CD4-positive, alpha-beta T cell treated with Interleukin-17A for 4 hours (primary cell): ENCODE data around the gene FAM83G.

Source experiments
- DNase-seq: peaks from one replicate; pipeline ENCODE4 v3.0.0-alpha.2; 2020; ENCODE audit warnings: mixed read lengths

FAM83G gene

DNA sequence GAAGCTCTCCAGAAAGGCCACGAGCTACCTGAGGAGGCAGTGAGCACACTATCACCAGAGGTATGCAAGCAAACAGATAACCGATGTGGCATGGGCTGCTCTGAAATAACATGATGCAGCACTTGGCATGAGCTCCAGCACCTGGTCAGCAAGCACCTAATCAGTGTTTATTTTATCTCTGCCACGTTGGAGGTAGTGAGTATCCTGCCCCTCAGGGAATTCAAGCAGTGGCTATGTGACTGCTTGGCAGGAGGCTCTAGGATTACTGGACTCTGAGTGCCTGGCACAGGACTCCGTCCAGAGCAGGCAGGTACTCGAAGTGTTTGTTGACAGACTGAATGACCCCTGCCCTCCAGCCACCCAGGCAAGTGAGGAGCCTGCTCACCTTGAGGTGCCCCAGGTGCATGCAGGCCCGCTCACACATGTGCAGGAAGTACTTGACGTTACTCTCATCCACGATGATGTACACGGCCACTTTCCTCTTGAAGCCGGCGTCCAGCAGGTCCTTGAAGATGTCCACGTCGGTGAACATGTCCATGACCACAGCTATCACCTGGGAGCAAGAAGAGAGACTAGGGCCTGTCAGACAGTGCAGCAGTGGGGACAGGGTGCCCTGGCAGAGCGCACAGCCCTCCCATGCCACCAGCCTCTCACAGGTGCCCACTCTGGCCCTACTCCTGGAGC, 16.6 kb downstream of the FAM83G start:
- no peak for DNase-seq

GRCh38 chr17:18987230-18987610, 17.3 kb downstream of the FAM83G start:
- no peak for DNase-seq

GRCh38 chr17:18986541-18987229, 17.9 kb downstream of the FAM83G start:
- DNase-seq: no peak

DNA sequence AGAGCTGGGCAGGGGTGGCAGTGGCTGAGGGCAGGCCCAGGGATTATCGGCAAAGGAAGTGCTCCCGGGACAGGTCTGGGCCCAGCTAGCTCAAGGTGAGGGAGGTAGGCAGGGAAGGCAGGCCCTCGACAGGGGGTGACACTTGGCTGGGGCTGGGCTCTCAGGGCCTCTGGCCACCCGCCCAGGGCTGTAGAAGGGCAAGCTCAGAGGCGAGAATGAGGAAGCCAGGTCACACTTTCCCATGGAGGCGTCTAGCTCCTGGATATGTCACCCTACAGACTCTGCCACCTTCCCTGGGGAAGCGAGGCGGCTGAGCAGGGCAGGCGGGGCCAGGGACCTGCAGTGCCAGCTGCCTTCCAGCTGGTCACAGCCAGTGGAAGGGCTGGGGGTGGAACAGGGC, 19.1 kb downstream of the FAM83G start:
- DNase-seq: no peak

GRCh38 chr17:18984273-18985114, 20.1 kb downstream of the FAM83G start:
- DNase-seq: no peak

DNA sequence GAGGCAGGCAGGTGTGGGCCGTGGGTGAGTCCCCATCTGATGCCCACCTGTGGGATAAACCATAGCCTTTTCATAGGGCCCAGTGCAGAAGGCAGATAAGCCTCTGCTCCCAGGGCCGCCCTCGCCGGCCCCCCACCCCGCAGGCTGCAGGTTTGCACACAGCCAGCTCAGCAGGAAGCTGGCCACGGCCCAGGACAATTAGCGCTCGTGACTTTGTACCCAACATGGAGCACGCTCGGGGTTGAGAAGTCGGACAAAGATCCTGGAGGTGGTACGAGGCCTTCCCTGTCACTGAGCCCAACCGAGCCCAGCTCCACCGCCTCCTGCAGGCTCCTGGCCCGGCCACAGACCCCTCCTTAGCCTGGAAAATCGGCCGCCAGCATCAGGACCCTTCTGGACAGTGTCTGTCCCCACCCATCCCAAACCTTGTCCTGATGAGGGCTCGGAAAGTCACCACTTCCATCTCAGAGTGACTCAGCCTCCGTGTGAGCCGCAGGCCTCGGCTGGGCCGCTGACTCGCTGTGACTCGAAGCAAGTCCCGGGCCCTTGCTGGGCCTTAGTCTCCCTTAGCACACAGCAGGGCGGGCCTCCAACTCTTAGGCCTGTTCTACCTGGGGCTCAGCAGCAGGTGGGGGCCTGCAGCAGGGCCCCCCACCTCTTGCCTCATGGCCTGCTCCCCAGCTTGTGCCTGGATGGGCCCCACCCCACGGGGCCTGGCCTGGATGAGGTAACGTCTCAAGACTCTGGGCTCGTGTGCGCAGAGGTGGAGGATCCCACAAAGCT, 22.7 kb downstream of the FAM83G start:
- no peak for DNase-seq

- no peak for DNase-seq
Observed at GRCh38 chr17:18981335-18981641, 23.3 kb downstream of the FAM83G start.

DNA sequence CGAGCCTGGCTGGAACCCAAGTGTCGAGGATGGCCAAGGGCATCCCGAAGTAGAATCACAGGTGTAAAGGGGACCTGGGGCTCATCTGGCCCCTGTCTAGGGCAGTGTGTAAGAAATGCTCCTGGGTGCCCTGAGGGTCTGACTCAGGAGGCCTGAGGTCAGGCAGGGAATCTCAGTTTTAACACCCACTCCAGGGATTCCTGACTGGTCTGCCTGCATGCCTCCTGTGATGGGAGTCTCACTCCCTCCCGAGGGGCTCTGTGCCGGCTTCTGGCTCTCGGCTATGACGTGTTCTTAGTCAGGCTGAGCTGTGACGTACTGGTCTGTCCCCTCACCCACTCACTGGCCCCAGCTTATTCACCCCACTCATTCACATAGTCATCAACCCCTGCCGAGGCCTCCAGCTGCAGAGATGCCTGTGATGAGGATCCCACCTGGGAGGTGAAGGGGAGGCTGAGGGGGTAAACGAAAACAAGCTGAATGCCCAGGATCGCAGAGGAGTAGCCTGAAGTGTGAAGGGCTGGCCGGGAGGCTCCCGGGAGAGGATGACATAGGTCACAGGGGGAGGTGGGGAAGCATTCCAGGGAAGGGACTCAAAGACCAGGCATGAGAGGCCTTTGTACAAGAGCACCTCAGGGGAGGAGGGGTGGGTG, 23.8 kb downstream of the FAM83G start:
- no peak for DNase-seq

- DNase-seq: no peak
Observed at GRCh38 chr17:18978655-18979054, 25.9 kb downstream of the FAM83G start.

- DNase-seq: no peak
Observed at GRCh38 chr17:18978050-18978449, 26.5 kb downstream of the FAM83G start.

DNA sequence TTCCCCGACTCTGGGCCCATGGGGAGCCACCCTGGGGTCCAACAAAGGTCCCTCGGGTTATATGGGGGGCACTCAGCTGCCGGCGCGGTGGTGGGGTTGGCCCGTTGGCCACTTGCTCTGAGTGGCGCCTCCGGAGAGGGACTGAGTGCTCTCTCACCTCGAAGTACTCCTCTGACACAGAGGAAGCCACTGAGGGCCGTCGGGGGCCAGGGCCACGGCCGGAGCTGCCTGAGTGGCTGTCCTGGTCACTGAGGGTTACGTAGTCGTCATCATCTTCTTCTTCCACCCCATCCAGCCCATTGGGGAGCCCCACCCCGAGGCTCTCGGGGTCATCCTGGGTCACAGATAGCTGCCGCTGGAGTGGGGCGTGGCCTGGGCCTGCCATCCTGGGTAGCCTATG, 26.9 kb downstream of the FAM83G start:
- DNase-seq: no peak

- DNase-seq: no peak
Observed at GRCh38 chr17:18977021-18977420, 27.5 kb downstream of the FAM83G start.

- no peak for DNase-seq
Observed at GRCh38 chr17:18976201-18976600, 28.4 kb downstream of the FAM83G start.

DNA sequence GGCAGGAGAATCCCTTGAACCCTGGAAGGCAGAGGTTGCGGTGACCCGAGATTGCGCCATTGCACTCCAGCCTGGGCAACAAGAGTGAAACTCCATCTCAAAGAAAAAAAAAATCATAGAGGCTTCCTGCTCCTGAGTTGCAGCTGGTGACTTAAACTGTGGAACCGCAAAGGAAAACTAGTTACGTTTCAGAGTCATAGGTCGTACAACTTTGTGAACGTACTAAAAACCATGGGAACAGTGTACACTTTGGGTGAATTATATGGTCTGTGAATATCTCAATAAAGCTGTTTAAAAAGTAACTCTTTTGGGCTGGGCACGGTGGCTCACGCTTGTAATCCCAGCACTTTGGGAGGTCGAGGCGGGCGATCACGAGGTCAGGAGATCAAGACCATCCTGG, 29.0 kb downstream of the FAM83G start:
- DNase-seq: no peak

DNA sequence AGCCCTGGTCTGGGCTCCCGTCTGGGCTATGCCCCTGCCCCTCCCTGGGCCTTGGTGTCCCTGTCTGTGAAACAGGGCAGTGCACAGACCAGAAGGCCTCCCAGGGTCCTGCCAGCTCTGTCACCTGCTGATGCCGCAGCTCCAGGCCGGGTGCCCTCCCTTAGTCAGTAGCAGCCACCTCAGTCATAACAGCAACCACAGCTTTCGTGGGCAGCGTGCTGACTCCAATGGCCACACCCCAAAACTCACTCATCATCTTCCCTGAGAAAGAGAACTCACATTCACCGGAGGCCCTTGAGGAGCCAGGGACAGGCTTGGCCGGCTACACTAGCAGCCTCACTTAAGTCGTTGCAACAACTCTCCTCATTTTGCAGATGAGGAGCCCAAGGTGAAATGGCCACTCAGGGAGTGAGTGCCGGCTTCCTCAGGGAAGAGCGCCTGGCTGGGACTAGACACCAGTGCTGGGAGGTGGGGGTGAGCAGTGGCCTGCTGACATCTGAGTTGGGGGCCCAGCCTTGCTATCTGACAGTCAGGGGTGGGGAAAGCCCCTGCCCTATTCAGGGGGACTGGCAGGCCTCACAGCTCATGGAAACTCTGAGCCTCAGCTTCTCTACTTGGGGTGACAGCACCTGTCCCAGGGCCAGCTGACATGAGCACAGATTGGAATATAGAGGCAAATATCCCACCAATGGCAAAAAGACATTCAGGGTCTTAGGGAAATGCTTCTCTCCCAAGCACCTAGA, 30.0 kb downstream of the FAM83G start:
- DNase-seq: no peak

GRCh38 chr17:18971801-18972200, 32.8 kb downstream of the FAM83G start:
- DNase-seq: no peak

DNA sequence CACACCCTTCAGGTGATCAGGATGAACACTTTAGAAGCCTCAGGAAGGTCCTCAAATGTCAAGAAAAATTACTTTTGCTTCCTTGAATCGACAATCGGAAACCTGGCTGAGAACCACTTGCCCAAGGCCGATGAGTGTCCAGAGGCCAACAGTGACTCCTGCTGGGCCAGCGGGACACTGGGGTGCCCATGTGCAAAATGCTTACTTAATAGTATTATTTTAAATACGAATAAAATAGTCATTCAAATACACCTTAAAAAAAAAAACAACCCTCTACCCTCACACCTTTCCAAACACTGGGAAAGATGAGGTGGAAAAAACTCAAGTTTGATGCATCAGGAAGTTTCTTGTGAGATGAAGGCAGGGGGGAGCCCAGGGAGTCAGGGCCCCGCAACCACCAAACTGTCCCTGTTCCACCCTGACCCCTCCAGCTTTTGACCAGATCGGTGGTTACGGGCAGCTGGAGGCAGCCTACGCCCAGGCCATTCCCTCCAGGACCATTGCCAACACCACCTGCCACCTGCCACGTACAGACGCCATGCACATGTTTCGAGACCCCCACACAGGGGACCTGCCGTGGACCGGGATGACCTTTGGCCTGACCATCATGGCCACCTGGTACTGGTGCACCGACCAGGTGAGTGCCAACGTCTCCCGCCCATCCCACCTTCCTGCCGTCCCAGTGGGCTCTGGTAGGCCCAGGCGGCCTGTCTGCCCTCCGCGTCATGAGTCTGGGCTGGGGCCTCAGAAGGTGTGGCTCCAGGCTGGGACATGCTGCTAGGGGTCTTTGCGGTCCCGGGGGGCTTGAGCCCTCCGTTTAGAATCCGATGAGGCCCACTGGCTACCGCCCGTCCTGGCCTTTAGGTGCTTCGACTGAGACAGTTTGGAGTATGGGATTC, 33.7 kb downstream of the FAM83G start:
- no peak for DNase-seq

- DNase-seq: no peak
Observed at GRCh38 chr17:18968945-18969887, 35.3 kb downstream of the FAM83G start.

GRCh38 chr17:18968345-18968744, 36.2 kb downstream of the FAM83G start:
- no peak for DNase-seq

DNA sequence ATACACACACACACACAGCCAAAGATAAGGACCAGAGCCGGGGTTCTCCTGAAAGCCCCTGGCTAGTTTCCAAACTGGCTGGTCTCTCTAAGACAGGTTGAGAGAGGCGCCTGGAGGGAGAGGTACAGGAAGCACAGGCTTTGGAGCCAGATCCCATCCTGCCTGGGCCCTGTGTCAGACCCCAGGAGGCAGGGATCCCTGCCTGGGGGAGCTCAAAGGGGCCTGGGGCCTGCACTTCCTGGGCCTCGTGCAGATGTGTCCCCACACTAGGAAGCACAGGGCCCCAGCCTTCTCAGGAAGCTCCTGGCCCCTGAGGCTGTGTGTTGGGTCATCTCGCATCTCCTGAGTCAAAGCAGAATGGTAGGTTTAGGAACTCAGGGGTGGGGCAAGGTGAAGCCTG, 36.6 kb downstream of the FAM83G start:
- DNase-seq: no peak
